PC-3 (cell line): ENCODE results near the gene KLK15.

Experiments
- EZH2 ChIP-seq: fragments of 300-600 bp; sonication (generic); IDR thresholded peaks from one replicate; pipeline ENCODE4 v1.6.1; 2017; ENCODE audit warnings: antibody characterized with exemption, mild to moderate bottlenecking, low read length; ENCODE audit not compliant: unreplicated experiment
- EZH2phosphoT487 ChIP-seq: fragments of 300-600 bp; sonication (generic); IDR thresholded peaks from 2 replicates; pipeline ENCODE4 v1.6.1; 2018; ENCODE audit warnings: mild to moderate bottlenecking, antibody characterized with exemption, low read length, borderline replicate concordance
- TF ChIP-seq, protein P1 (sequence below): fragments of 300-600 bp; sonication (generic); conservative IDR thresholded peaks from 2 replicates; pipeline ENCODE4 v1.5.1; 2017; ENCODE audit warnings: antibody characterized with exemption, low read depth, mild to moderate bottlenecking, low read length

DNA sequence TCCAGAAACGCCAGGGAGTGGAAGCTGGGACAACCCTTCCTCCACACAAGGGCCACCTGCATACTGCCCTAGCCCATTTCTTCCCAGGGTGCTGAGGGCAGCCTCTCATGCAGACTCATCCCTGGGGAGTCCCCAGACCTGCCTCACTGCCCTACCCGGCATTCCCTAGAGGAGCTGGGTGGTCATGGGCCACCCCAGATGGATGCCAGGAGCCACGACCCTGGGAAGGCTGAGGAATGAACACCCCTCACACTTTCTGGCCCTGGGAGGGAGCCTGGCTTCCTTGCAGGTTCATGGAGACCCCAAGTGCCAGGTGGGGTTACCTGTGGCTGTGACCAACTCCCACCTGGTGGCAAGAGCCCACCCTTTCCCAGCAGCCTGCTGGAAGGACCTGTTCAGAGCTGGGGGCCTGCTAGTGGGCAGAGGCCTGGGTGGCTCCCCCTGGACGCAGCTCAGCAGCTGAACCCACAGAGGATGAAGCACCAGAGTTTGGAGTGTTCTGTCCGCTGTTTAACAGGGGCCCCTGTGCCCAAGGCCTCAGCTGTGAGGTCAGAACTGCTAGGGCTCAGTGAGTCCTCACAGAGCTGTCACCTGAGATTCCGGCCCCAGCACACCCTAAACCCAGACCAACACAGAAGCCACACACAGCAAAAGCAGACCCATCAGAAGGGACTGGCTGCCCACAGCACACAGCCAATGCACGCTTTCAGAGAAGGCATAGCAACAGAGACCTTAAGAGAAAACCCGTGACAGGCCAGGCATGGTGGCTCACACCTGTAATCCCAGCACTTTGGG lies 36.5 kb downstream of the KLK15 start:
- TF ChIP-seq EZH2phosphoT487 (no peak), EZH2 (no peak)
- TF ChIP-seq, protein P1, sequence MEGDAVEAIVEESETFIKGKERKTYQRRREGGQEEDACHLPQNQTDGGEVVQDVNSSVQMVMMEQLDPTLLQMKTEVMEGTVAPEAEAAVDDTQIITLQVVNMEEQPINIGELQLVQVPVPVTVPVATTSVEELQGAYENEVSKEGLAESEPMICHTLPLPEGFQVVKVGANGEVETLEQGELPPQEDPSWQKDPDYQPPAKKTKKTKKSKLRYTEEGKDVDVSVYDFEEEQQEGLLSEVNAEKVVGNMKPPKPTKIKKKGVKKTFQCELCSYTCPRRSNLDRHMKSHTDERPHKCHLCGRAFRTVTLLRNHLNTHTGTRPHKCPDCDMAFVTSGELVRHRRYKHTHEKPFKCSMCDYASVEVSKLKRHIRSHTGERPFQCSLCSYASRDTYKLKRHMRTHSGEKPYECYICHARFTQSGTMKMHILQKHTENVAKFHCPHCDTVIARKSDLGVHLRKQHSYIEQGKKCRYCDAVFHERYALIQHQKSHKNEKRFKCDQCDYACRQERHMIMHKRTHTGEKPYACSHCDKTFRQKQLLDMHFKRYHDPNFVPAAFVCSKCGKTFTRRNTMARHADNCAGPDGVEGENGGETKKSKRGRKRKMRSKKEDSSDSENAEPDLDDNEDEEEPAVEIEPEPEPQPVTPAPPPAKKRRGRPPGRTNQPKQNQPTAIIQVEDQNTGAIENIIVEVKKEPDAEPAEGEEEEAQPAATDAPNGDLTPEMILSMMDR = no peak
